ENCODE measurements around the gene SLC22A5.

GRCh38 chr5:132380741-132381140 is 11.2 kb downstream of the SLC22A5 start:
- TF ChIP-seq POLR2A (IDR thresholded peaks at IDR 0.05; ENCODE audit: low read length) (no peak), GATA1 (IDR thresholded peaks at IDR 0.05; ENCODE audit: low read depth, low read length) (no peak)

Data from erythroblast (primary cell).